ENCODE measurements around the gene BCL2L12.

- TF ChIP-seq ZNF837 (tag by site-specific recombination; IDR thresholded peaks at IDR 0.05) (no peak), ZNF324 (tag by site-specific recombination; IDR thresholded peaks at IDR 0.05) (no peak), ZNF473 (tag by site-specific recombination; IDR thresholded peaks at IDR 0.05) (no peak)
These were observed 25.0 kb downstream of the BCL2L12 start, which contains the start of gene CPT1C for GRCh38 chr19:49690656-49691242.
